ENCODE data around the gene UBAC1. TPM values are rescaled to one million over a fixed set of nuclear protein-coding genes. Genes with fewer than 3 reads are reported as not detected.
A peak's percentile ranks its signal among the peaks of the same experiment; 100 is the strongest.
"Not testable (repeated sequence)": the region's sequence is repeated elsewhere in the genome, so short reads cannot be mapped to it uniquely, and the experiment has no call there.

The UBAC1 gene
- total RNA-seq, 1 experiment from 2014 or later, result 58.2 TPM

GRCh38 chr9:135895202-135895848, 65.8 kb downstream of the UBAC1 start:
- no peak for TF ChIP-seq EZH2 (IDR thresholded peaks at IDR 0.05; ENCODE audit: borderline replicate concordance, low read depth, low read length, poor library complexity, severe bottlenecking)
- TF ChIP-seq, protein P1, sequence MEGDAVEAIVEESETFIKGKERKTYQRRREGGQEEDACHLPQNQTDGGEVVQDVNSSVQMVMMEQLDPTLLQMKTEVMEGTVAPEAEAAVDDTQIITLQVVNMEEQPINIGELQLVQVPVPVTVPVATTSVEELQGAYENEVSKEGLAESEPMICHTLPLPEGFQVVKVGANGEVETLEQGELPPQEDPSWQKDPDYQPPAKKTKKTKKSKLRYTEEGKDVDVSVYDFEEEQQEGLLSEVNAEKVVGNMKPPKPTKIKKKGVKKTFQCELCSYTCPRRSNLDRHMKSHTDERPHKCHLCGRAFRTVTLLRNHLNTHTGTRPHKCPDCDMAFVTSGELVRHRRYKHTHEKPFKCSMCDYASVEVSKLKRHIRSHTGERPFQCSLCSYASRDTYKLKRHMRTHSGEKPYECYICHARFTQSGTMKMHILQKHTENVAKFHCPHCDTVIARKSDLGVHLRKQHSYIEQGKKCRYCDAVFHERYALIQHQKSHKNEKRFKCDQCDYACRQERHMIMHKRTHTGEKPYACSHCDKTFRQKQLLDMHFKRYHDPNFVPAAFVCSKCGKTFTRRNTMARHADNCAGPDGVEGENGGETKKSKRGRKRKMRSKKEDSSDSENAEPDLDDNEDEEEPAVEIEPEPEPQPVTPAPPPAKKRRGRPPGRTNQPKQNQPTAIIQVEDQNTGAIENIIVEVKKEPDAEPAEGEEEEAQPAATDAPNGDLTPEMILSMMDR (conservative IDR thresholded peaks at IDR 0.05; ENCODE audit: low read depth, low read length), result no peak
- H3K36me3 ChIP-seq (ENCODE audit: insufficient read depth, low read length, poor library complexity, severe bottlenecking), result no peaks in the 10 kb centered on the region
- peaks cover 40% of the 10 kb centered on the region for H3K9me3 ChIP-seq (ENCODE audit: low read depth, low read length, poor library complexity, severe bottlenecking)
- ChIA-PET CTCF (no interaction called here), POLR2A (ENCODE audit: low non-redundant PET) (no interaction called here)
- no TSS peak for BruUV-seq (replicated peaks)
- no peak overlapping the region for H3K27ac ChIP-seq (ENCODE audit: low read depth, low read length, poor library complexity, severe bottlenecking)
- H3K4me1 ChIP-seq (ENCODE audit: insufficient read depth, low read length, poor library complexity, severe bottlenecking), result peaks cover 16% of the 10 kb centered on the region
- no peak for DNase-seq (ENCODE audit: low spot score)
- intact Hi-C loops (cut with micrococcal nuclease; ENCODE audit: unreplicated experiment), result no loop called here
- no peaks in the 10 kb centered on the region for H3K27me3 ChIP-seq (replicated peaks; ENCODE audit: insufficient read depth, low read depth, low read length, poor library complexity)
- H3K4me3 ChIP-seq (ENCODE audit: low read depth, low read length, poor library complexity, severe bottlenecking), result no peak overlapping the region

- no TSS peak for BruUV-seq (replicated peaks)
- H3K27me3 ChIP-seq (replicated peaks; ENCODE audit: insufficient read depth, low read depth, low read length, poor library complexity), result no peaks in the 10 kb centered on the region
- TF ChIP-seq, protein P1 (conservative IDR thresholded peaks at IDR 0.05; ENCODE audit: low read depth, low read length), result no peak
- TF ChIP-seq EZH2 (IDR thresholded peaks at IDR 0.05; ENCODE audit: borderline replicate concordance, low read depth, low read length, poor library complexity, severe bottlenecking), result no peak
- CTCF ChIA-PET, result no interaction called here
- POLR2A ChIA-PET (ENCODE audit: low non-redundant PET), result no interaction called here
- H3K4me3 ChIP-seq (ENCODE audit: low read depth, low read length, poor library complexity, severe bottlenecking), result no peak overlapping the region
- intact Hi-C loops (cut with micrococcal nuclease; ENCODE audit: unreplicated experiment), result no loop called here
- peaks cover 30% of the 10 kb centered on the region for H3K9me3 ChIP-seq (ENCODE audit: low read depth, low read length, poor library complexity, severe bottlenecking)
- no peak for DNase-seq (ENCODE audit: low spot score)
- peaks cover 24% of the 10 kb centered on the region for H3K4me1 ChIP-seq (ENCODE audit: insufficient read depth, low read length, poor library complexity, severe bottlenecking)
- H3K27ac ChIP-seq (ENCODE audit: low read depth, low read length, poor library complexity, severe bottlenecking), result no peak overlapping the region
- H3K36me3 ChIP-seq (ENCODE audit: insufficient read depth, low read length, poor library complexity, severe bottlenecking), result no peaks in the 10 kb centered on the region
Measured at GRCh38 chr9:135893104-135893503, 68.1 kb downstream of the UBAC1 start.

- CTCF ChIA-PET, result not testable (repeated sequence)
Measured at GRCh38 chr9:135892327-135892726, 68.8 kb downstream of the UBAC1 start.

DNA sequence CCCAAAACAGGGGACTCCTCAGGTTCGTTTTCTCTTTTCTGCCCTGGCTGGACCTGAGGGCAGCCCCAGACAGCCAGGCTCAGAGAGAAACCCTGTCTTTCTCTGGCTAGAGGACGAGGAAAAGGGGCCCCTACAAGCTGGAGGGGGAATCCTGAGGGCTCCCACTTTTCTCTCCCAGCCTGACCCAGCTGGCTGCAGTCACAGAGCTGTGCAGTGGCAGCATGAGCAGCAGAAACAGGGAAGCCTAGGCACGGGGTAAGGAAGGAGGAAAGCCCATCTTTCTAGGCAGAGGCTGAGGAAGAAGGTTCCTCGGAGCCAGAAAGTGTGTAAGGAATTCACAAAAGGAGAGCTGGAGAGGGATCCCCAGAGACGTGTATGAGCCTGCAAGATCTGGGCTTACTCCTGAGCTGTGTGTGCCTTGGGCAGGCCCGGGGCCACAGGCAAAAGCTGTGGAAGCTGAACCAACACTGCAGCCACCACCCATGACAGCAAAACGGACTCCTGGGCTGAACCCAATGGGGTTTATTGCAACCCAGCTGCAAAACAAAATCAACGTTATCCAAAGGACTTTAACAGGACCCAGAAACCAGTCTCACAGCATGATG, 70.0 kb downstream of the UBAC1 start:
- Histone ChIP-seq H3K27ac (ENCODE audit: low read depth, low read length, poor library complexity, severe bottlenecking) (peak overlapping the region; percentile 73), H3K4me1 (ENCODE audit: insufficient read depth, low read length, poor library complexity, severe bottlenecking) (peaks cover 44% of the 10 kb centered on the region), H3K4me3 (ENCODE audit: low read depth, low read length, poor library complexity, severe bottlenecking) (no peak overlapping the region), H3K27me3 (replicated peaks; ENCODE audit: insufficient read depth, low read depth, low read length, poor library complexity) (no peaks in the 10 kb centered on the region), H3K9me3 (ENCODE audit: low read depth, low read length, poor library complexity, severe bottlenecking) (peaks cover 16% of the 10 kb centered on the region), H3K36me3 (ENCODE audit: insufficient read depth, low read length, poor library complexity, severe bottlenecking) (no peaks in the 10 kb centered on the region)
- TF ChIP-seq, protein P1 (conservative IDR thresholded peaks at IDR 0.05; ENCODE audit: low read depth, low read length), result no peak
- TF ChIP-seq EZH2 (IDR thresholded peaks at IDR 0.05; ENCODE audit: borderline replicate concordance, low read depth, low read length, poor library complexity, severe bottlenecking), result no peak
- DNase-seq (ENCODE audit: low spot score), result no peak
- BruUV-seq (replicated peaks), result no TSS peak
- ChIA-PET CTCF (no interaction called here), POLR2A (ENCODE audit: low non-redundant PET) (no interaction called here)
- intact Hi-C loops (cut with micrococcal nuclease; ENCODE audit: unreplicated experiment), result no loop called here

More at GRCh38 chr9:135892327-135892726, 68.8 kb downstream of the UBAC1 start:
- H3K27ac ChIP-seq (ENCODE audit: low read depth, low read length, poor library complexity, severe bottlenecking); H3K27me3 ChIP-seq (replicated peaks; ENCODE audit: insufficient read depth, low read depth, low read length, poor library complexity); DNase-seq (ENCODE audit: low spot score); H3K36me3 ChIP-seq (ENCODE audit: insufficient read depth, low read length, poor library complexity, severe bottlenecking); BruUV-seq (replicated peaks); intact Hi-C loops (cut with micrococcal nuclease; ENCODE audit: unreplicated experiment); H3K4me3 ChIP-seq (ENCODE audit: low read depth, low read length, poor library complexity, severe bottlenecking); POLR2A ChIA-PET (ENCODE audit: low non-redundant PET): not testable (repeated sequence)
- peaks cover 22% of the 10 kb centered on the region for H3K9me3 ChIP-seq (ENCODE audit: low read depth, low read length, poor library complexity, severe bottlenecking)
- H3K4me1 ChIP-seq (ENCODE audit: insufficient read depth, low read length, poor library complexity, severe bottlenecking), result peaks cover 32% of the 10 kb centered on the region
